ENCODE results near the gene RHEB. TPM values are rescaled to one million over a fixed set of nuclear protein-coding genes. Genes with fewer than 3 reads are reported as not detected.

RHEB gene
- total RNA-seq, 1 experiment from 2014 or later, result 114 TPM

DNA sequence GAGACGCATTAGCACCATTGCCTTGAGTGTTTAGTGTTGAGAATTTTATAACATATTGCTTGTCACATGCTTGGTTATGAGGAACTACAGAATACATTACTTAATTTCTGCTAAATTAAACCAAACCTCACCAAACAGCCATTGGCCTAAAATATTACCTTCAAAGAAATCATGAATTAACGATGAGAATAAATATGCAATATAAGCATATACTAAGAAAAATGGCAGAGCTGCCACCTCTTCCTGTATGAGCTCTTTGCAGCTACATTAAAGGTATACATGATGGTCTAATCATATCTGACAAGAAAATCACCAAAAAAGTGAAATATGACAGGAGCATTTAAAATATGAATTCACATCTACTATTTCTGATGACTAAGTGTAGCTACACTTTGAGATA lies 5.2 kb upstream of the RHEB start:
- Mint-ChIP-seq H3K27me3 (ENCODE audit: low read depth) (no peaks in the 10 kb centered on the region; the same call in none of the 2 replicates), H3K9me3 (peaks cover 8 to 14% of the 10 kb centered on the region in 2 experiments; a peak in 4 of 5 replicates), H3K27ac (no peak overlapping the region), H3K4me1 (peaks cover 7% of the 10 kb centered on the region in 2 experiments; a peak in 3 of 4 replicates), H3K36me3 (ENCODE audit: insufficient read depth in 1 of 3, low read depth in 3 of 3) (peaks cover 0 to 3% (median 2%) of the 10 kb centered on the region in 3 experiments; a peak in 3 of 7 replicates), H3K4me3 (no peak overlapping the region)
- peaks cover 5% of the 10 kb centered on the region for H3K23me2 ChIP-seq (ENCODE audit: insufficient read length, low read depth, low read length, poor library complexity, severe bottlenecking)
- H3K79me1 ChIP-seq (ENCODE audit: insufficient read depth, low read depth, low read length, poor library complexity, severe bottlenecking), result no peaks in the 10 kb centered on the region
- H2BK5ac ChIP-seq (ENCODE audit: insufficient read length, low read length), result no peak overlapping the region
- H3K56ac ChIP-seq (ENCODE audit: insufficient read length, low read depth, low read length), result no peak overlapping the region
- no peak overlapping the region for H3K18ac ChIP-seq (ENCODE audit: insufficient read length, low read depth, low read length)
- no peaks in the 10 kb centered on the region for H4K20me1 ChIP-seq (ENCODE audit: control insufficient read depth, insufficient read depth, insufficient read length)
- no peak overlapping the region for H3K27ac ChIP-seq (ENCODE audit: insufficient read length, low read depth, low read length)
- WGBS (ENCODE audit: extremely low coverage, insufficient read length, low lambda C conversion rate), result no CpG with 5 or more reads among the region's 2 CpGs
- H3K9me3 ChIP-seq (ENCODE audit: control insufficient read depth, low read depth, low read length), result no peaks in the 10 kb centered on the region
- no peak overlapping the region for H3K23ac ChIP-seq (ENCODE audit: insufficient read length, low read depth, low read length)
- no peaks in the 10 kb centered on the region for H3K27me3 ChIP-seq (ENCODE audit: insufficient read depth, low read length)
- no peak overlapping the region for H3K14ac ChIP-seq (ENCODE audit: insufficient read depth, low read length)
- no peak overlapping the region for H4K5ac ChIP-seq (ENCODE audit: insufficient read length, low read depth, low read length)
- H4K8ac ChIP-seq (replicated peaks; ENCODE audit: insufficient read length, low read depth, low read length), result no peak overlapping the region
- H3K4ac ChIP-seq (ENCODE audit: low read depth, low read length), result no peak overlapping the region
- H3K9ac ChIP-seq (ENCODE audit: extremely low read depth, insufficient read length, low read length), result no peak overlapping the region
- no peak overlapping the region for H2AK5ac ChIP-seq (ENCODE audit: insufficient read length, low read length)
- TF ChIP-seq, protein P1, sequence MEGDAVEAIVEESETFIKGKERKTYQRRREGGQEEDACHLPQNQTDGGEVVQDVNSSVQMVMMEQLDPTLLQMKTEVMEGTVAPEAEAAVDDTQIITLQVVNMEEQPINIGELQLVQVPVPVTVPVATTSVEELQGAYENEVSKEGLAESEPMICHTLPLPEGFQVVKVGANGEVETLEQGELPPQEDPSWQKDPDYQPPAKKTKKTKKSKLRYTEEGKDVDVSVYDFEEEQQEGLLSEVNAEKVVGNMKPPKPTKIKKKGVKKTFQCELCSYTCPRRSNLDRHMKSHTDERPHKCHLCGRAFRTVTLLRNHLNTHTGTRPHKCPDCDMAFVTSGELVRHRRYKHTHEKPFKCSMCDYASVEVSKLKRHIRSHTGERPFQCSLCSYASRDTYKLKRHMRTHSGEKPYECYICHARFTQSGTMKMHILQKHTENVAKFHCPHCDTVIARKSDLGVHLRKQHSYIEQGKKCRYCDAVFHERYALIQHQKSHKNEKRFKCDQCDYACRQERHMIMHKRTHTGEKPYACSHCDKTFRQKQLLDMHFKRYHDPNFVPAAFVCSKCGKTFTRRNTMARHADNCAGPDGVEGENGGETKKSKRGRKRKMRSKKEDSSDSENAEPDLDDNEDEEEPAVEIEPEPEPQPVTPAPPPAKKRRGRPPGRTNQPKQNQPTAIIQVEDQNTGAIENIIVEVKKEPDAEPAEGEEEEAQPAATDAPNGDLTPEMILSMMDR (conservative IDR thresholded peaks at IDR 0.05), result no peak
- H2BK20ac ChIP-seq (ENCODE audit: low read depth, low read length, poor library complexity, severe bottlenecking), result no peak overlapping the region
- DNase-seq, result no peak
- no peak overlapping the region for H3K4me2 ChIP-seq (ENCODE audit: insufficient read depth, insufficient read length, low read length)
- no peak overlapping the region for H4K91ac ChIP-seq (ENCODE audit: insufficient read length, low read depth, low read length)
- no peak overlapping the region for H2BK12ac ChIP-seq (ENCODE audit: insufficient read length, low read depth, low read length)
- H3K79me2 ChIP-seq (ENCODE audit: insufficient read depth, low read length), result no peaks in the 10 kb centered on the region
- no peak overlapping the region for H2AFZ ChIP-seq (ENCODE audit: low read length)
- H2BK120ac ChIP-seq (ENCODE audit: low read depth, low read length, poor library complexity, severe bottlenecking), result no peak overlapping the region
- no peak overlapping the region for H3T11ph ChIP-seq (ENCODE audit: low read length)
- no peaks in the 10 kb centered on the region for H3K4me1 ChIP-seq (ENCODE audit: insufficient read depth, low read length)
- no peak overlapping the region for H2BK15ac ChIP-seq (ENCODE audit: low read depth, low read length)

Data from H9 (cell line).